DND-41 (cell line): ENCODE data around the gene DNAJC15.

Experiments used
- CTCF ChIP-seq: IDR thresholded peaks from 2 replicates; pipeline ENCODE4 v1.5.1; 2012; ENCODE audit warnings: borderline replicate concordance, low read length, moderate library complexity, mild to moderate bottlenecking; ENCODE audit not compliant: poor library complexity, severe bottlenecking; ENCODE audit errors: extremely low read depth
- EZH2 ChIP-seq: IDR thresholded peaks from 3 replicates; pipeline ENCODE4 v1.6.1; 2012; ENCODE audit warnings: borderline replicate concordance, low read depth, mild to moderate bottlenecking, moderate library complexity, low read length, inconsistent platforms; ENCODE audit not compliant: severe bottlenecking

DNA sequence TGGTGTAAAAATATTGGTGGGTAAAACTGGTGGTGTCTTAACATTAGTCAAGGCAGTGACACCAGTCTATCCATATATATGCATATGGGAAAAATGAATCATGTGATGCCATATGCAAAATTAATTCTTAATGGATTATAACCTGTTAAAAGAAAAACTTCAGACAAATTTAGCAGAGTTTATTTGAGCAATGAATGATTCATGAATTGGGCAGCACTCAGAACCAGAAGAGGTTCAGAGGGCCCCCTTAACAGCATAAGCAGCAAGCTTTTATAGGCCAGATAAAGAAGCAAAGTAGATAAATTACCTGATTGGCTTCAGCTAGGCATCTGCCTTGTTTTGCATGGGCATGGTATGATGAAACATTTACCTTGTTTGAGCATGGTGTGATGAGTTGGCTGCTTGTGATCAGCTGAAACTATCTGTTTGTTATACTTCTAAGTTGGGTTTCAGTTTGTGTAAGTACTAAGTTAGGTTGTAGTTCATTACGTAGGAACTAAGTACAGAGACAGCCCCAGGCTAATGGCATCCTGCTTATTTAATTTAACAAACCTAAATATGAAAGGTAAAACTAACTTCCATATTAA lies 66.6 kb downstream of the DNAJC15 start:
- TF ChIP-seq CTCF (no peak), EZH2 (no peak)
